Measurements from ENCODE around the gene LHFPL6.

GRCh38 chr13:39601636-39602035 lies 1.4 kb downstream of the LHFPL6 start:
- TF ChIP-seq, protein P1, sequence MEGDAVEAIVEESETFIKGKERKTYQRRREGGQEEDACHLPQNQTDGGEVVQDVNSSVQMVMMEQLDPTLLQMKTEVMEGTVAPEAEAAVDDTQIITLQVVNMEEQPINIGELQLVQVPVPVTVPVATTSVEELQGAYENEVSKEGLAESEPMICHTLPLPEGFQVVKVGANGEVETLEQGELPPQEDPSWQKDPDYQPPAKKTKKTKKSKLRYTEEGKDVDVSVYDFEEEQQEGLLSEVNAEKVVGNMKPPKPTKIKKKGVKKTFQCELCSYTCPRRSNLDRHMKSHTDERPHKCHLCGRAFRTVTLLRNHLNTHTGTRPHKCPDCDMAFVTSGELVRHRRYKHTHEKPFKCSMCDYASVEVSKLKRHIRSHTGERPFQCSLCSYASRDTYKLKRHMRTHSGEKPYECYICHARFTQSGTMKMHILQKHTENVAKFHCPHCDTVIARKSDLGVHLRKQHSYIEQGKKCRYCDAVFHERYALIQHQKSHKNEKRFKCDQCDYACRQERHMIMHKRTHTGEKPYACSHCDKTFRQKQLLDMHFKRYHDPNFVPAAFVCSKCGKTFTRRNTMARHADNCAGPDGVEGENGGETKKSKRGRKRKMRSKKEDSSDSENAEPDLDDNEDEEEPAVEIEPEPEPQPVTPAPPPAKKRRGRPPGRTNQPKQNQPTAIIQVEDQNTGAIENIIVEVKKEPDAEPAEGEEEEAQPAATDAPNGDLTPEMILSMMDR (IDR thresholded peaks at IDR 0.05): no peak
- no peak for TF ChIP-seq POLR2A (IDR thresholded peaks at IDR 0.05)
